ENCODE measurements around the gene RNU6-9.

The RNU6-9 gene

DNA sequence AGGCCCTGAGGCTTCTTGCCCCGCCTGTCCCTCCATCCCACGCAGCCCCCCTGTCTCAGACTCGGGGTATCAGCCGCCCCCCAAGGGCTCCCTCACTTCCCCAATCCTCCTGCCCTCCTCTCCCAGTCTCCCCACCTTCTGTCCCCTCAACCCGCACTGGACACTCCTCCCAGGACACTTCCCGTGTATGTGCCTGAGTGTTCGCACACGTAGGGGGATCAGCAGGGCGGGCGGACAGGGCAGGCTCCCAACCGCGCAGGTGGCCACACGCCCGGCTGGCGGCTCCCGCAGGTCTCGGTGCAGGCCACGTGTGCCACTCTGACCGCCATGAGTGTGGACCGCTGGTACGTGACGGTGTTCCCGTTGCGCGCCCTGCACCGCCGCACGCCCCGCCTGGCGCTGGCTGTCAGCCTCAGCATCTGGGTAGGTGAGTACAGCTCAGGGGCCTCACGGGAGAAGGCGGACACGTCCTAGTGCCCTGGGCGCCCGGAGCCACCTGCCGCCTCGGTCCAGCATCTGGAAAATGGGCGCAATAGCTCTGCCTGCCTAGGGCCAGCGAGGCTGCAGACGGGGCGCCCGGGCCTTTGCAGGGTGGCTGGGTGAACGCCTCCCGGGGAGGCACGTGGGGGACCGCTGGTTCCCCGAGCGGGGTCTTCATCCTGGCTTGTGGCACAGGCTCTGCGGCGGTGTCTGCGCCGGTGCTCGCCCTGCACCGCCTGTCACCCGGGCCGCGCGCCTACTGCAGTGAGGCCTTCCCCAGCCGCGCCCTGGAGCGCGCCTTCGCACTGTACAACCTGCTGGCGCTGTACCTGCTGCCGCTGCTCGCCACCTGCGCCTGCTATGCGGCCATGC, 26.1 kb downstream of the RNU6-9 start:
- no peak for DNase-seq (ENCODE audit: low read depth)

DNA sequence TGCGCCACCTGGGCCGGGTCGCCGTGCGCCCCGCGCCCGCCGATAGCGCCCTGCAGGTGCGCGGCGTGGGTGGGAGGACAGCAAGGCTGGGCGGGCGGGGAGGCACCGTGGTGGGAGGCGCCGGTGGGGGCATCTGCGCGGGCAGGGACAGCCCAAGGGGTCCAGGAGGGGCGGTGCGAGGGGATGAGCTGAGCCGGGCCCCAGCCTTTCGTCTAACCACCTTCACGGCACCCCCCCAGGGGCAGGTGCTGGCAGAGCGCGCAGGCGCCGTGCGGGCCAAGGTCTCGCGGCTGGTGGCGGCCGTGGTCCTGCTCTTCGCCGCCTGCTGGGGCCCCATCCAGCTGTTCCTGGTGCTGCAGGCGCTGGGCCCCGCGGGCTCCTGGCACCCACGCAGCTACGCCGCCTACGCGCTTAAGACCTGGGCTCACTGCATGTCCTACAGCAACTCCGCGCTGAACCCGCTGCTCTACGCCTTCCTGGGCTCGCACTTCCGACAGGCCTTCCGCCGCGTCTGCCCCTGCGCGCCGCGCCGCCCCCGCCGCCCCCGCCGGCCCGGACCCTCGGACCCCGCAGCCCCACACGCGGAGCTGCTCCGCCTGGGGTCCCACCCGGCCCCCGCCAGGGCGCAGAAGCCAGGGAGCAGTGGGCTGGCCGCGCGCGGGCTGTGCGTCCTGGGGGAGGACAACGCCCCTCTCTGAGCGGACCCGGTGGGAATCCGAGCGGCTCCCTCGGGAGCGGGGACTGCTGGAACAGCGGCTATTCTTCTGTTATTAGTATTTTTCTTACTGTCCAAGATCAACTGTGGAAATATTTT, 27.0 kb downstream of the RNU6-9 start:
- DNase-seq (ENCODE audit: low read depth), result no peak

DNA sequence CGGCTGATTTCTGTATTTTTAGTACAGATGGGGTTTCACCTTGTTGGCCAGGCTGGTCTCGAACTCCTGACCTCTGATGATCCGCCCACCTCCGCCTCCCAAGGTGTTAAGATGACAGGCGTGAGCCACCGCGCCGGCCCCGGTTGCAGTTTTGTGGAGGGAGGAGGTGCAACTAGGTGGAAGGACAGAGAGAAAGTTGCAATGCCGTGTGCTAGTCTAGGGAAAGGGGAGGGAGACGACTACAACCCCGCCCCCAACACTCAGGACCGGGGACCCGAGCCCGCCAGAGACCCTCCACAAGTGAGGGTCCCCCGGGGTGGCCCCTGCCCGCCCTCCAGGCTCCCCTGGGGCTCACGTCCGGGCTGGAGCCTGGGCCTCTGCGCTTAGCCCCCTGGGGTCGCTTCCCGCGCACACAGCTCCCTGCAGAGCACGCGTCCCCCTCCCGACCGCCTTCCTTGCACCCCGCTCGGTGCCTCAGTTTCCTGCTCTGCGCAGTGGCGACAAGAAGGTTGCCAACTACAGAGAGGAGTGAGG, 31.3 kb downstream of the RNU6-9 start:
- DNase-seq (ENCODE audit: low read depth), result no peak

DNA sequence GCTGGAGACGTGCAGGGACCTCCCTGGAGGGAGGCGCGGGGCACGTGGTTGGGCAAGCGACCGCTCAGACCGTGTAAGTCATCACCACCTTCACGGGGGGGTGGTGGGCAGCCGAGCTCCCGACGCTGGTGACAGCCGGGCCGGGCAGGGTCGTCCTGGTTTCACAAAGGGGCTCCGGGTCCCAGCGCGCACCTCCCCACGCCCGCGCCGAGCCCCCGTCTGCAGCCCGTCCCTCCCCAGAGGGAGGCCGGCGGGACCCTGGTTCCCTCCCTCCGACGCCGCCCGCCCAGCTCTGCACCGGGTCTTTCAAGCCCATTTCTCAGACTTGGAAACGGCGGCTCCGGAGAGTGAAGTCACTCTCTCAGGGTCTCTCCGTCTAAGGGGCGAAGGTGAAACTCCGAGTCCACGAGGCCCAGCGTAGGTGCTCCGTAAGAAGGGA, 31.8 kb downstream of the RNU6-9 start:
- DNase-seq (ENCODE audit: low read depth), result no peak

DNA sequence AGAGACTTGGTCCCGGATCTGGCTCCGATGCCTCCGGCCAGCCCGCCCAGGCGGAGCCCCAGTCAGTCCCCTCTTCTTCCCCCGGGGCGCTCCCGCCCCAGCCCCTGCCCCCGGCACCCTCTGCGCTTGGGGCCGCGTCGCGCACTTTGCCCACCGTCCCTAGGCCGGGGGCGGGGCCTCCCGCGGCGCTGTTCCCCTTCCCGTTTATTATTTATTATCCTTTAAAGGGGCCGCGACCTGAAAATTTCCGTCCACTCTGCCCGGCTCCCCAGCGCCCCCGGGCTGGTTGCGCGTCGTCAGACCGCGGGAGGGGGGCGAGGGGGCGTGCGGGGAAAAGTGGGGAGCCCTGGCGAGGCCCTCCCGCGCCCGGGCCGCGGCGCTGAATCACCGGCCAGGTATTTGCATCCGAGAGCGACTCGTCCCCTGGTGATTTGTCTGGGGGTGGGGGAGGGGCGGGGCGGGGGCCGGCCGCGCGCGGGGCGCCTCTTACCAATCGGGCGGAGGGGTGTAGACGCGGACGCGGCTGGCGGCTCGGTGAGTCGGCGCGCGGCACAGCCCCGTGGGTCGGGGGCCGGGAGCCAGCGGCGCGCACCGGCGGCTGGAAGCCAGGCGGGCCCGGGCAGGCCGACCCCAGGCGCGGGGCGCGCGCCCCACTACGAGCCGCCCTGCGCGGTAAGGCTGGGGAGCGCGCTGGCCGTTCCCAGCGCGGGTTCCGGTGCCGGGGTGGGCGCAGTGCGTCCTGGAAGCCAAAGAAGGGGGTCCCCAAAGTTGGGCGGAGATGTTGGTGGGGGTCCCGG, 32.4 kb downstream of the RNU6-9 start, which contains the start of gene ARID3A:
Gene ARID3A, plus strand, starts transcription at position 510 of the 797 bp plus-strand sequence. CDS start 3,494 bp downstream, outside the sequence.
- peak; percentile 26 for DNase-seq (ENCODE audit: low read depth)

DNA sequence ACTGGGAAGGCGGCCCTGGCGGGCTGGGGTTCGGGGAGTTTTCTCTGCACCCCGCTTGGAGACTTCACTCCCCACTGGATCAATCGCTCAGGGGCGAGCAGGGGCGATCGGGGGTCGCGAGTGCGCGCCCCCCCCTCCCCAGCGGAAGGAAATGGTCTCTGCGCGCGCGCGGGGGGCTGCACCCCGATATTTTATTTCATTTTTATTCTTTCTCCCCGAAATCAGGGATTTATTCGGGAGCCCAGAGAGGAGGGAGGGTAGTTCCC, 33.0 kb downstream of the RNU6-9 start:
- DNase-seq (ENCODE audit: low read depth), result no peak

DNA sequence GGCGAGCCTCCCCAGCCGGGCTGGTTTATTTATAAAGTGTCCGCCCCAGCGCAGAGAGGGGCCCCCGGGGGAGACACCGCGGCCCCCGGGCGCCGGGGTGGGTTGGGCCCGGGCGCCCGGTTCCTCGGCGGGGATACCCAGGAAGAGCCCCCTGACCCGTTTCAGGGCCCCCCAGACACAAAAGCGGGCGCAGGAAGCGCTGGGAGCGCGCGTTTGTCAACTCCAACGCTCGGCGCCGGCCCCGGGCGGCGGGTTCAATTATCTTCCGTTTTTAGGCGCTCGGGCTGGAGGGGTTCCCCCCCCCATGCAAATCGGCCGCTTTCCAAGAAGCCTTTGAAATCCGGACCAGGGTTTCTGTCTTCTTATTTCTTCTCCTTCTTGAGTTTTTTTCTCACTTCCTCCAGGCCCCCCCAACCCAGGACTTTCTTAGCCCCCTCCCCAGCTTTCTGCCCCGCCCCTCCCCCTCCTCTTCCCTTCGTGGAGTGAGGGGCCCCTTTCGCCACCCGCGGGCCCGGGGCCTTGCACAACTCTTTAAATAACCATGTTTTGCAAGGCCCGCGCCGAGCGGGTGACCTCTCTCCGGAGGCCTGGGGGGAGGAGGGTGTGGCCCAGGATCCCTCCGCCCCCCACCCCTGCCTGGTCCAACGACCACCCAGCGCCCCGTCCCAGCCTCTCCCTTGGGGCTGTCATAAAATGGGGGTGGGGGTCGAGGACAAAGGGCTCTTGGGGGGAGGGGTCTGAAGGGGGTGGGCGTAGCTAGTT, 33.5 kb downstream of the RNU6-9 start:
- no peak for DNase-seq (ENCODE audit: low read depth)

DNA sequence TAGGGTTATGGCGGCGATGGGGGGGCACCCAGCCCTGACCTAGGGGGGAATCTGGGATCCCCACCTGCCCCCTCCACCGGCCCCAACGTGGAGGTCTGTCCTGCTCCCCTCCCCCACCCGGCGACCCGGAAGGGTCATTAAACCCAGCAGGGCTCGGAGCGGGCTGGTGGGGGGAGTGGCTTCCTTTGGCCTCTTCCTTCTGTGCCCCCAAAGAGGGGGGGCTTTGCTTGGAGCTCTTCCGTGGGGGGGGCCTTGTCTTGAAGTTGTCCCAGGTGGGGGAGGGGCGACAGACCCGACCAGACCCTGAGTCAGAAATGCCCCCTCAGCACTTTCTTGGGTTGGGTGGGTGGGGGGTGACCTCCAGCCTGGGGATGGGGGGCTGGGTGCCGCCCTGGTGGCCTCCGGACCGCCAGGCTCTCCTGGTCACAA, 34.1 kb downstream of the RNU6-9 start:
- no peak for DNase-seq (ENCODE audit: low read depth)

DNA sequence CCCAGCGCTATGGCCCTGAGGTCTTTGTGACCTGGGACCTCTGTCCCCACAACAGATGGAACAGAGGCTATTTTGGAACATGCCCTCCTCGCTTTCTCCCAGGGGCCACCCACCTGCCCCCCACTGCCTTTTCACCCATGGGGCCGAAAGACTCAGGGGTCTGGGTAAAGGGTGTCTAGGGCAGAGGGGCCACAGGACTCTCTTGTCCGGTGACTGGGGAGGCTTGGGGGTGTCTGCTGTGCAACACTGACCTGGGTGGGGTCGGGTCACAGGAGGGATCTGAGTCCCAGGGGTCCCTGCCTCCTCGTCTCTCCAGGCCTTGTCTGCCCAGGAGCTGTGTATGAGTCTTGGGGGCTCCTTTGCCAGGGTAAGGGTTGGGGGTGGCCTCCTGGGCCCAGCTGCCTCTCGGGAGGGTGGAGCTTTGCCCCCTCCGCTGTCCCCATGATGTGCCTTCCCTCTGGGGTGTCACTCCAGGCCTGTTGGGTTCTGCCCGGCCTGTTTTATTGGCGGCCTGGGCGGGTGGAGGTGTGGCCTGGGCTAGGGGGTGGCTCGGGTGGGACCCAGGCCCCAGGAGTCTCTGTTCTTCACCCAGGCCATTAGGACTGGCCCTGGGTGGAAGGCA, 34.6 kb downstream of the RNU6-9 start:
- no peak for DNase-seq (ENCODE audit: low read depth)

DNA sequence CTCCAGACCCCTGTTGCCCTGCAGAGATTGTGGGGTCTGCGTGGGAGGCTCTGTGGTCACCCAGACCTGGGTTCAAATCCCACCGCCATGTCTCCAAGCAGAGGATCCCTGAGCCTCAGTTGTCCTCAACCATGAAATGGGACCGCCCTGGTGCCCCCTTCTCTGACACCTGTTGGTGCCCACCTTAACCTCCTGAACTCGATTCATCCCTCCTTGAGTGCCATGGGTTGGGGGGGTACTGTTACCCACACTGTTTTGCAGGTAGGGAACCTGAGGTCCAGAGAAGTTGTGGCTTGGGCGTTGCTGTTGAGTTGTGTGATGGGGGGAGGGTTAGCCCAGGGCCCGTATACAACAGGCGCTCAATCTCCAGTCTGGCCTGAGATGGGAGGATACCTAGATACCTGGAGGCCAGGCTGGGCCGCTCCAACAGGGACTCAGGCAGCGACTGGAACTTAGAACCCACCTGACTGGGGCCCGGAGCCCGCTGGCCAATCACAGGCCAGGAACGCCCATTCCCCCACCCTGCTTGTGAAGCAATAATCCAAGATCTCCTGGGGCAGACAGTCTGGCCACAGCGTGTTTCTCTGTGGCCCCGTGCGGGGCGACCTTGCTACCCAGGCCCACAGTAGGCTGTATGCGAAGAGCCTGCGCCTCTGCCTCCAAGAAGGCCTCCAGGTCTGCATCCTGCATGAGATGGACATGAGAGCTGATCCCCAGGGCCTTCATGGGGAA, 35.4 kb downstream of the RNU6-9 start:
- no peak for DNase-seq (ENCODE audit: low read depth)

DNA sequence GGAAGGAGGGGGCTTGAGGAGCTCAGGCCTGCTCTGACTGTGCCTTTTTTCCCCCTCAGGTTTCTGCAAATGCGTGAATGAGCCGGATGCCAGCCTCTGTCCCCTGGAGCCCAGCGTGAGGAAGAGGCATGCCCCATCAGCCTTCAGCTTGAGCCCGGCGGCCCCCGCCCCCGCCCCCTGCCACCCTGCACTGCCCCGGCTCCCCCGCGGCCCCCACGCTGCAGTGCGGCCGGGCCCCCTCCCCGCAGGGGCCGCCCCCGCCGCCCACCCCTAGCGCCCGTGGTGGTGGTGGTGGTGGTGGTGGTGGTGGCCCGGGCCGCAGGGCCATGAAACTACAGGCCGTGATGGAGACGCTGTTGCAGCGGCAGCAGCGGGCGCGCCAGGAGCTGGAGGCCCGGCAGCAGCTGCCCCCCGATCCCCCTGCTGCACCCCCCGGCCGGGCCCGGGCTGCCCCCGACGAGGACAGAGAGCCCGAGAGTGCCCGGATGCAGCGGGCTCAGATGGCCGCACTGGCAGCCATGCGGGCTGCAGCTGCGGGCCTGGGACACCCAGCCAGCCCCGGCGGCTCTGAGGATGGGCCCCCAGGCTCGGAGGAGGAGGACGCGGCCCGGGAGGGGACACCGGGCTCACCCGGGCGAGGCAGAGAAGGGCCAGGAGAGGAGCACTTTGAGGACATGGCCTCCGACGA, 36.1 kb downstream of the RNU6-9 start:
- no peak for DNase-seq (ENCODE audit: low read depth)

DNA sequence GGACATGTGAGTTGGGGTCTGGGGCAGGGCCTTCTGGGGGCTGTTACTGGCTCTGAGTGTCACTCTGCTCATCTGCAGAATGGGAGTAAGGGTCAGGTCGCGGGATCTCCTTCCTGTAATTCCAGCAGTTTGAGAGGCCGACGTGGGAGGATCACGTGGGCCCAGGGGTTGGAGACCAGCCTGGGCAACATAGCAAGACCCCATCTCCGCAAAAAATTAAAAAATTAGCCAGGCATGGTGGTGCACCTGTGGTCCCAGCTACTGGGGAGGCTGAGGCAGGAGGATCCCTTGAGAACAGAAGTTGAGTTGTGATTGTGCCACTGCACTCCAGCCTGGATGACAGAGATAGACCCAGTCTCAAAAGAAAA, 36.6 kb downstream of the RNU6-9 start:
- no peak for DNase-seq (ENCODE audit: low read depth)

DNA sequence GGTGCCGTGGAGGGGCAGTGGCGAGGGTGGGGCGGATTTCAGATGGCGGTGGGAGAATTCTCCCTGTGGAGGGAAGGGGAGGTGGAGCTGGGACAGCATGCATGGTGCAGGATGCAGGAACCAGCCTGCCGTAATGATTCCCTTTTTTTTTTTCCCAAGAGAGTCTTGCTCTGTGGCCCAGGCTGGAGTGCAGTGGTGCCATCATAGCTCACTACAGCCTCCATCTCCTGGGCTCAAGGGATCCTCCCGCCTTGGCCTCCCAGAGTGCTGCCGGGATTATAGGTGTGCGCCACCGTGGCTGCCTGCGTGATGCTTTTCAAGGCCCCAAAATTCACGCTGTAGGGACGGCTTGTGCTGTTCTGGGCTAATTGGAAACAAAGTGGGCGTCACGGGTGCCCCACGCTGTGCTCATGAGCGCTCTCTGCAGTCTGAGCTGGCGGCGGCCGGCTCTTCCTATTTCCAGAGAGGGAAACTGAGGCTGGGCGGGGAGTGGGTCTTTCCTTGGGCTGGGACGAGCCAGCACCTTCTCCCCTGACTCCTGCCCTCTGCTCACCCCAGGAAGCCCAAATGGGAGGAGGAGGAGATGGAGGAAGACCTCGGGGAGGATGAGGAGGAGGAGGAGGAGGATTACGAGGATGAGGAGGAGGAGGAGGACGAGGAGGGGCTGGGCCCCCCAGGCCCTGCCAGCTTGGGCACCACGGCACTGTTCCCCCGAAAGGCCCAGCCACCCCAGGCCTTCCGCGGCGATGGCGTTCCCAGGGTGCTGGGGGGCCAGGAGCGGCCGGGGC, 38.8 kb downstream of the RNU6-9 start:
- no peak for DNase-seq (ENCODE audit: low read depth)

DNA sequence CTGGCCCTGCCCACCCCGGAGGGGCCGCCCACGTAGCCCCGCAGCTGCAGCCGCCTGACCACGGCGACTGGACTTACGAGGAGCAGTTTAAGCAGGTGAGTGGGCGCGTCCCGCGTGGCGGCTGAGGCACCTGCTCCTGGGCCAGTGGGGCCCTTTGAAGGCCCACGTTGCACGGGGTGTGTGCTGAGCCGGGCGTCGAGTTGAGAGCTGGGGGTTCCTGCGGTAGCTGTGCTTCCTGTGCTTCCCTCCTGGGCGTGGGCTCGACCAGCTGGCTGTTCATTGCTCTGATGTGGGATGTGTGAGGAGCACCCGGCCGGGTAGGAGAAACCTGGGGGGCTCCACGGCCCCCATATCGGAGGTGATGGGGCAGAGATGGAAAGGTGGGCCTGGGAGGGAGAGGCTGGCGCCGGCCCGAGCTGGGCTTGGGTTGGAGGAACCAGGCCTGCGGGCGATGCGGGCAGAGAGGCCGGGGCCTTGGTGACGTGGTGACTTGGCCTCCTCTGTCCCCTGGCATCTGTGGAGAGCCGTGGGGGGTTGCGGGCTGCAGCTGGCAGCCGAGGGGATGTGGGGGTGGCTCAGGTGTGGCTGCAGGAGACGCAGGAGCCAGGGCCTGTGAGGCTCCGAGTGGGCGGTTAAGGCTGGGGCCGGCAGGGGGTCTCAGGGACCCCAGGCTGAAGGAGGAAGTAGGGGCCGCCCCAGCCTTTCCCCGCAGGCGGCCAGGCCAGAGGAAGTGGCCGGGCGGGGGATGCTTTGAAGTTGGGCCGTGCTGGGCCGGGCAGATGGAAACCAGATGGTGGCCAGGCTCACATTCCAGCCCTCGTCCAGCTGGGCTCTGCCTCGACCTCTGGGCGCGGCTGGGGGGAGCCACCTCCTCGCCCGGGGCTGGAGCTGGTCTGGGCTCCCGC, 39.6 kb downstream of the RNU6-9 start:
- peak; percentile 80 for DNase-seq (ENCODE audit: low read depth)

DNA sequence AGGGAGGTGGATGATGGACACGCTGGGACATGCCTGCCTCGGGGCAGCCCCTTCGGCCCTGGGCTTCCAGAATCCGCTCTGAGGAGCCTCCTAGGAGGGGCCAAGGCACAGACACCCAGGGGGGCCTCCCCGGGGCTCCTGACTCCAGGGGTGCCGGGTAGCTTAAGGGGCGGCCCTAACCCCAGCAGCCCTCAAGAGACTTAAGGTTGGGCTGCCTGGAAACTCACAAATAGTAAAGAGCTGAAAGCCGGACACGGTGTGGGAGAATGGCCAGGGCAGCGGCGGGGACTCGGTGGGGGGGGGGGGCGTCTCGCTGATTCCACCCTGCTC, 40.2 kb downstream of the RNU6-9 start:
- no peak for DNase-seq (ENCODE audit: low read depth)

DNA sequence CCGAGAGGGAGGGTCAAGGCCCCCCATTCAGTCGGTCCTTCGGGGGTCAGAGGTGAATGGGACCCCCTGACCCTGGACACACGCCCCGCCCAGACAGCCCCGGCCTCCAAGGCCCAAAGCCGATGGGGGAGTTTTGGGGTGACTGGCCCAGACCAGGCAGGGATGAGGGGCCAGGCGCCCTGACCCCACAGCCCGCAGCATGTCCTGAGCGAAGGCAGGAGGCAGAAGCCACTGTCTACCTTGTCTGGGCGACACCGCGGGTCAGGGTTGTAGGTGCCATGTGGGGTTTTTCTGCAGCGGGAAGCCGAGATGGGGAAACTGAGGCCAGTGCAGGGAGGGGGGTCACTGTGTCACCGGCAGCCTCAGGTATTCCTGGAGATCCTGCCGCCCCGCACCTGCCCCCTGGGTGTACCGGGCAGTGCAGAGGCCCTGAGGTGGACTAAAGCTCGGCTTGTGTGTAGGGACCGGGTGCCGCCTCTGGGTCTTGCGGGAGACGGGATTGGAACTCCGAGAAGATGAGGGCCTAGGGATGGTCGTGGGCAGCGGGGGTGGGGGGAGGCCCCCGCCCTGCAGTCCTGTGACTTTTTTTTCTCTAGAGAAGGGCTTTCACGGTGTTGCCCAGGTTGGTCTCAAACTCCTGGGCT, 41.0 kb downstream of the RNU6-9 start:
- DNase-seq (ENCODE audit: low read depth), result no peak

DNA sequence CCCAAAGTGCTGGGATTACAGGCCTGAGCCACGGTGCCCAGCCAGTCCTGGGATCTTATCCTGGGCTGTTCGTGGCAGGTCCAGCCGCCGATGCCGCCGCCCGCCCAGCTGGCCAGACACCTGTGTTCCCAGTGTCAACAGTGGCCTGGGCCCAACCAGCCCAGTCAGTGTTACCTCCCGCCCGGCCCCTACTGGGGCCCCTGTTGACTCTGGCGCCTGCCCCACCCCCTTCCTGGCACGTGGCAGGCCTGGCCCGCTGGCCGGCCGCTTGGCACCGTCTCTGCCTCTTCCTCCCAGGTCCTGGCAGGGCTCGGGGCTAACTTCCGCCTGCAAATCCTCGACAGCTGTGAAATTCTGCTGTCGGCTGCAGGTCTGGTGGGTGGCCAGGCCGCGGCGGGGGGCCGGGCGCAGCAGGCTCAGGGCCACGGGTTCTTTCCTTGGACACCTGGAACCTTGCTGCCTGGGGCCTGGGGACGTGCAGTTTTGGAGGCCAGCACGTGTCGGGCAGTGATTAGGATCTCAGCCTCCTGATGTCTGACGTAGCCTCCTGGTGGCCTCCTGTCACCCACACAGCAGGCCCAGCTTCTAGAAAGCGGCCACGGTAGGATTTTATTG, 41.7 kb downstream of the RNU6-9 start:
- peak; percentile 73 for DNase-seq (ENCODE audit: low read depth)
